ENCODE results near the gene PLCB1.

GRCh38 chr20:8471465-8471864 lies 339.4 kb downstream of the PLCB1 start:
- TF ChIP-seq CTCF (IDR thresholded peaks at IDR 0.05; ENCODE audit: low read depth, low read length, poor library complexity, severe bottlenecking) (no peak), EZH2phosphoT487 (IDR thresholded peaks at IDR 0.05; ENCODE audit: borderline replicate concordance, low read length) (no peak)
